ENCODE data around the gene ZNRD2.
"Not testable (repeated sequence)": the region's sequence is repeated elsewhere in the genome, so short reads cannot be mapped to it uniquely, and the experiment has no call there.

GRCh38 chr11:65523631-65523968 is 46.7 kb upstream of the ZNRD2 start:
- TF ChIP-seq CTCF, POLR2A (IDR thresholded peaks at IDR 0.05): not testable (repeated sequence)
